Spleen (tissue), 11 donors: ENCODE results near the gene ANAPC5. TPM values are rescaled to one million over a fixed set of nuclear protein-coding genes. Genes with fewer than 3 reads are reported as not detected.

Source experiments
- DNase-seq: peaks from one replicate; pipeline ENCODE4 v3.0.0-alpha.2; 2020
- H3K27ac ChIP-seq, 8 donors: fragments of 200-600 bp; sonication (generic) in 7 of 8; 1 replicate in 4 of 8; 2 replicates in 4 of 8; pipeline versions ENCODE4 v1.5.0 to v1.8.0; 2016 to 2021; ENCODE audit warnings: inconsistent platforms in 4 of 8, mild to moderate bottlenecking in 4 of 8, moderate library complexity in 1 of 8
- H3K27me3 ChIP-seq, 7 donors: fragments of 200-600 bp; sonication (generic) in 6 of 7; replicated peaks in 1 of 7; 1 replicate in 4 of 7; 2 replicates in 3 of 7; pipeline versions ENCODE4 v1.5.0 to v1.8.0; 2016 to 2021; ENCODE audit warnings: inconsistent platforms in 3 of 7, mild to moderate bottlenecking in 1 of 7
- H3K36me3 ChIP-seq, 6 donors: fragments of 200-600 bp; sonication (generic) in 5 of 6; 1 replicate in 4 of 6; 2 replicates in 2 of 6; pipeline versions ENCODE4 v1.5.0 to v1.8.0; 2016 to 2021; ENCODE audit warnings: inconsistent platforms in 2 of 6
- H3K4me1 ChIP-seq, 6 donors: fragments of 200-600 bp; sonication (generic) in 5 of 6; 1 replicate in 3 of 6; 2 replicates in 3 of 6; pipeline versions ENCODE4 v1.5.0 to v1.8.0; 2016 to 2021; ENCODE audit warnings: inconsistent platforms in 3 of 6
- H3K4me3 ChIP-seq, 8 donors: fragments of 200-600 bp; sonication (generic) in 7 of 8; 1 replicate in 4 of 8; 2 replicates in 4 of 8; pipeline versions ENCODE4 v1.5.0 to v1.8.0; 2016 to 2021; ENCODE audit warnings: inconsistent platforms in 4 of 8, mild to moderate bottlenecking in 4 of 8, moderate library complexity in 2 of 8
- H3K9me3 ChIP-seq, 8 donors: fragments of 200-600 bp; sonication (generic) in 7 of 8; 1 replicate in 4 of 8; 2 replicates in 4 of 8; pipeline versions ENCODE4 v1.5.0 to v1.8.0; 2016 to 2021; ENCODE audit warnings: inconsistent platforms in 4 of 8
- CTCF ChIP-seq, 11 experiments: fragments of 200-600 bp in 7 of 11; fragments of 450-650 bp in 4 of 11; sonication (generic) in 4 of 11; IDR thresholded peaks in 8 of 11; conservative IDR thresholded peaks in 3 of 11; 1 replicate in 7 of 11; 2 replicates in 4 of 11; pipeline versions ENCODE4 v1.4.0 to v1.8.0; 2016 to 2021; ENCODE audit warnings: antibody characterized with exemption in 11 of 11, inconsistent platforms in 4 of 11, mild to moderate bottlenecking in 1 of 11
- POLR2A ChIP-seq, 3 donors: fragments of 450-650 bp; IDR thresholded peaks; one replicate each; pipeline ENCODE4 v1.5.1; 2017; ENCODE audit warnings: antibody characterized with exemption in 3 of 3, mild to moderate bottlenecking in 1 of 3
- POLR2AphosphoS5 ChIP-seq, 3 donors: sonication (generic); formaldehyde crosslinking; IDR thresholded peaks; one replicate each; pipeline ENCODE4 v1.5.1; 2017; ENCODE audit warnings: antibody characterized with exemption in 3 of 3
- WGBS, 5 donors: extraction: QIAGEN DNeasy Blood & Tissue Kit in 3 of 5; methylation state at CpG; one replicate each; pipeline versions ENCODE4 v1.1.5 to v1.1.7; 2013 to 2018; 5-methylcytosine and 5-hydroxymethylcytosine counted together
- intact Hi-C: fragments of 100-400 bp; cut with DNase I; formaldehyde crosslinking; loops from one replicate; pipeline ENCODE4 v1.15.0; 2023; ENCODE audit warnings: low total_unique reads
- polyA plus RNA-seq, 3 donors: library from polyadenylated mRNA; stranded (reverse); fragments of 200-250 nt; gene quantifications; one replicate each; pipeline ENCODE4 v1.2.1, GENCODE V29; 2013
- total RNA-seq, 7 donors: library from RNA; depleted of rRNA in 3 of 7; stranded (reverse); fragments of >200 nt in 3 of 7; fragmentation: NEBNext Ultra II Directional in 4 of 7; extraction: Animal tissue kit (Norgen Biotek cat#: 25700) in 4 of 7; gene quantifications; one replicate each; pipeline versions ENCODE4 v1.1.0 to v1.2.1, GENCODE V29; 2016 to 2021
- donor health status: healthy with polysubstance abuse.
- donor health status: DM: no; HTN: no; CAD: no; lungs with moderate emphysema.
- donor health status: DM: no; HTN: no; CAD: no.
- donor health status: Bipolar disorder and iron deficiency.
- donor health status: healthy.
- donor health status: DM: no; HTN: no; CAD: no.
- donor health status: DM: yes; HTN: yes; CAD: no.

Gene ANAPC5
- total and polyA plus RNA-seq, 10 donors = 97.5 to 185 (median 141) TPM

DNA sequence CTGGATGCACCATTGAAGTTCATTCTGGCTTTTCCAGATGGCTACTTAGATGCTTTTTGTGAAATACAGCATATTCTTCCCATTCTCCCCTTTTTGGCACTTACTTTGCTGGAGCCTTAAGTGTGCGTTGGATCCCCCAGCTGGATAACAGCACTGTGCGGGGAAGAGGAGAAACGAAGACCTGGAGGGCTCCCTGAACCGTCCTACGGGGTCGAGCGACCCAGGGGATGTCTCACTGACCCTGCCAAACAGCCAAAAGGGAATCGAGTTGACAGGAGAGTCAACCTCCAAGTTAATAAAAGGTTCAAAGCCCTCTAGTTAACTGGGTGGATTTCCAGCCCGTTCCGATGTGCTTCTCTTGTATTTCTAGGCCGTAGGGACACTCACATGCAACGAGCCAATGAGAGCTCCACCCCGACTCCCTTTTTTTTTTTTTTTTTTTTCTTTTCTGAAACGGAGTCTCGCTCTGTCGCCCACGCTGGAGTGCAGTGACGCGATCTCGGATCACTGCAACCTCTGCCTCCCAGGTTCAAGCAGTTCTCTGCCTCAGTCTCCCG is 54.7 kb downstream of the ANAPC5 start:
- TF ChIP-seq POLR2A (IDR thresholded peaks at IDR 0.05) = no peak
- no peak for TF ChIP-seq CTCF (IDR thresholded peaks at IDR 0.05 in 8 of 11, conservative IDR thresholded peaks at IDR 0.05 in 3 of 11)
- Histone ChIP-seq H3K27me3 (no peaks in the 10 kb centered on the region), H3K27ac (peak overlapping the region; percentile 24 to 97 (median 93)), H3K9me3 (no peaks in the 10 kb centered on the region), H3K4me3 (peak overlapping the region; percentile 30 to 99 (median 84)), H3K36me3 (peaks cover 0 to 6% (median 0%) of the 10 kb centered on the region in 6 donors), H3K4me1 (peaks cover 23 to 77% (median 51%) of the 10 kb centered on the region in 6 donors)
- intact Hi-C loops = no loop called here
- 5 to 8% (median 7%) methylated on average over 21 of the region's 21 CpGs for WGBS, 5 donors
- peak; percentile 73 for DNase-seq

GRCh38 chr12:121296618-121297434 is 55.4 kb downstream of the ANAPC5 start, which contains the start of gene CAMKK2:
TSS of gene CAMKK2 (minus strand) at chr12:121296709. CDS start at chr12:121274526, 22,183 bp downstream.
- H3K27ac ChIP-seq = peak within 1 kb of the TSS; percentile 92 to 97 (median 94)
- WGBS, 5 donors = 0 to 1% (median 0%) methylated on average over 47 to 104 of the region's 104 CpGs
- H3K36me3 ChIP-seq = peaks cover 0 to 13% (median 0%) of the 10 kb centered on the region in 6 donors
- peak in 1 of 3 donors; percentile 65 for TF ChIP-seq POLR2A (IDR thresholded peaks at IDR 0.05)
- TF ChIP-seq CTCF (IDR thresholded peaks at IDR 0.05 in 8 of 11, conservative IDR thresholded peaks at IDR 0.05 in 3 of 11) = peak in 6 of 11 experiments; percentile 23 to 47 (median 28)
- peak; percentile 87 to 93 (median 90) for TF ChIP-seq POLR2AphosphoS5 (IDR thresholded peaks at IDR 0.05)
- peaks cover 23 to 77% (median 57%) of the 10 kb centered on the region in 6 donors for H3K4me1 ChIP-seq
- no peaks in the 10 kb centered on the region for H3K27me3 ChIP-seq
- peak within 1 kb of the TSS; percentile 72 to 99 (median 91) for H3K4me3 ChIP-seq
- DNase-seq = peak; percentile 96
- intact Hi-C loops = no loop called here
- H3K9me3 ChIP-seq = no peaks in the 10 kb centered on the region

DNA sequence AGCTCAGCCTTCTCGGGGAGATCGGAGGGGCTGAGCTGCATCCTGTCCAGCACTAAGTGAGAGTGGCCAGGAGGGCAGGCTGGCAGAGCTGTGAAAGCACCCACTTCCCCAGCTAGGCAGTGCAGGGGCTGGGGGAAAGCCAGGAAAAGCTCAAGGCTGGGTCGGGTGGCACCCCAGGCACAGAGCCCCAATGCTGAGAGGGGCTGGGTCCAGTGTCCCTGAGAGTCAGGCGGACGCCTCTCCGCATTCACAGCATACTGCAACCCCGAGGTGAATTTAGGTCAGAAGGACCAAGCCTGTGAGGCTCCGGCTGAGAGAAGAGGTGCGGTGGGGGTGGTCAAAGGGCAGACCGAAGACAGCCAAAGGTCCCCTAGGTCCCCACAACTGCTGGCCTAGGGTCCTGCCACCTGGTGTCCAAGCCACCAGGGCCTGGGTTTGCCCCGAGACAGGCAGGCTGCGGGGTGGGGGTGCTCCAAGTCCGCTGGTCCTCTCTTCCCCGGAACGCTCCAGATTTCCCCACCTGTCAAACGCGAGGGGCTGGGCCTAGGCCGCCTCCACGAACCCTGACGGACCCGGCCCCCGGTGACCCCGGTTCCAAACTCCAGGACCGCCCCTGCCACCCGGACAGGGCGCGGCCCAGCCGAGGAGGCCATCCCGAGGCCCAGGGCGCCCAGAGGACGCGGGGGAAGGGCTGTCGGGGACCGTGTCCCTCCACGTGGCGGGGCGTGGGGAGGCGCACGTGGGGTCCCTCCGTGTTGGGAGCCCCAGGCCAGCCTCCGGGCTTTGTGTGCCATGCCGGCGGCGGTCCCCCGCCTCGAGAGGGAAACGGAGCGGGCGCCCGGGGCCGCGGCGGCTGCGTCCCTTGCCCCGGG is 56.2 kb downstream of the ANAPC5 start:
- H3K27me3 ChIP-seq = no peaks in the 10 kb centered on the region
- no peak for TF ChIP-seq POLR2A (IDR thresholded peaks at IDR 0.05)
- TF ChIP-seq POLR2AphosphoS5 (IDR thresholded peaks at IDR 0.05) = peak in 1 of 3 donors; percentile 33
- peak in 1 of 11 experiments; percentile 17 for TF ChIP-seq CTCF (IDR thresholded peaks at IDR 0.05 in 8 of 11, conservative IDR thresholded peaks at IDR 0.05 in 3 of 11)
- no peaks in the 10 kb centered on the region for H3K9me3 ChIP-seq
- peaks cover 0 to 21% (median 2%) of the 10 kb centered on the region in 6 donors for H3K36me3 ChIP-seq
- WGBS, 5 donors = 0 to 1% (median 0%) methylated on average over 19 to 55 of the region's 55 CpGs
- peak overlapping the region; percentile 91 to 97 (median 92) for H3K27ac ChIP-seq
- DNase-seq = peak; percentile 85
- intact Hi-C loops = no loop called here
- H3K4me1 ChIP-seq = peaks cover 23 to 81% (median 63%) of the 10 kb centered on the region in 6 donors
- peak overlapping the region; percentile 72 to 99 (median 91) for H3K4me3 ChIP-seq
